Thymus (tissue), 11 donors: ENCODE data around the gene CTSZ. TPM values are rescaled to one million over a fixed set of nuclear protein-coding genes. Genes with fewer than 3 reads are reported as not detected.

ENCODE experiments used
- DNase-seq, 9 donors: peaks; one replicate each; pipeline ENCODE4 v3.0.0-alpha.2; 2013; ENCODE audit warnings: low spot score in 9 of 9, low read depth in 6 of 9, missing footprints in 1 of 9
- H3K27ac ChIP-seq, 2 donors: one replicate each; pipeline ENCODE4 v1.5.1; 2013; ENCODE audit warnings: control low read depth in 1 of 2, low read depth in 1 of 2, low read length in 1 of 2, mild to moderate bottlenecking in 1 of 2, moderate library complexity in 1 of 2
- H3K27me3 ChIP-seq, 2 donors: one replicate each; pipeline ENCODE4 v1.5.1; 2013; ENCODE audit warnings: low read length in 1 of 2; ENCODE audit not compliant: control insufficient read depth in 2 of 2, insufficient read depth in 1 of 2
- H3K36me3 ChIP-seq, 2 donors: one replicate each; pipeline ENCODE4 v1.5.1; 2013; ENCODE audit warnings: low read length in 1 of 2, mild to moderate bottlenecking in 1 of 2, moderate library complexity in 1 of 2; ENCODE audit not compliant: control insufficient read depth in 2 of 2, insufficient read depth in 2 of 2
- H3K4me1 ChIP-seq, 2 donors: one replicate each; pipeline ENCODE4 v1.5.1; 2013; ENCODE audit warnings: low read length in 2 of 2; ENCODE audit not compliant: control insufficient read depth in 2 of 2, insufficient read depth in 2 of 2
- H3K4me3 ChIP-seq, 2 donors: one replicate each; pipeline ENCODE4 v1.5.1; 2013; ENCODE audit warnings: low read length in 2 of 2, control low read depth in 1 of 2, mild to moderate bottlenecking in 1 of 2
- H3K9me3 ChIP-seq, 2 donors: one replicate each; pipeline ENCODE4 v1.5.1; 2013; ENCODE audit warnings: low read length in 1 of 2, mild to moderate bottlenecking in 1 of 2; ENCODE audit not compliant: control insufficient read depth in 2 of 2, insufficient read depth in 1 of 2
- WGBS: extraction: QIAGEN DNeasy Blood & Tissue Kit; methylation state at CpG from one replicate; pipeline ENCODE4 v1.1.7; 2013; 5-methylcytosine and 5-hydroxymethylcytosine counted together
- polyA plus RNA-seq: library from polyadenylated mRNA; stranded (reverse); fragments of 200-250 nt; gene quantifications from one replicate; pipeline ENCODE4 v1.2.3, GENCODE V29; 2013
- total RNA-seq: library from RNA; stranded (reverse); fragments of 120-200 nt; gene quantifications from one replicate; pipeline ENCODE4 v1.2.4, GENCODE V29; 2013
- donor health status: healthy.

The CTSZ gene
- total and polyA plus RNA-seq, 2 donors, result 64.2 to 134 TPM

DNA sequence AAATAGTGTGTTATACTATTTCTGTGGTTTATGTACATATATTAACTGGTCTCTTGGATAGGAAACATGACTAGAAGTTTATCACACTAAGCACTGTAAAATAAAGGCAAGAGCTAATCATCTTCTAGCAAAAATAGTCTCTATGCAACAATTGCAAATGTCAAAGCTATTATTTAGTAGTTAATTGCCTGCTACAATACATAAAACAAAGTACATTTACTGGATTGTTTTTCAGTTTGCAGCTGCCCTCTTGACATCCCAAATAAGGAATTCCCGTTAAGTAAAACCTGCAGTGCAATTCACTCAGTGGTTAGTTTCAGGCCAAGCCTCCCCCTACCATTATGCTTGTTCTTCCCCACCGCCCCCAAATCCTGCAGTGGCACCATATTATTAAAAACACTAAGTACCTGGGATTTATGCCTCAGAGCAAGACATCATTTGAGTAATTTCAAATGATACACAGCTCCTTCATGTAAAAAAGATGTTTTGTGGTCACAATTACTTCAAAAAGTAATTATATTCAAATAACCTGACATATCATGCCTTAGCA lies 26.6 kb upstream of the CTSZ start:
- DNase-seq, result no peak
- H3K27ac ChIP-seq, result no peak overlapping the region
- H3K36me3 ChIP-seq, result peaks cover 30 to 52% of the 10 kb centered on the region in 2 donors
- no peak overlapping the region for H3K4me3 ChIP-seq
- 97% methylated on average over 2 of the region's 2 CpGs for WGBS
- H3K27me3 ChIP-seq, result no peaks in the 10 kb centered on the region
- H3K9me3 ChIP-seq, result no peaks in the 10 kb centered on the region
- peaks cover 13 to 14% of the 10 kb centered on the region in 2 donors for H3K4me1 ChIP-seq

DNA sequence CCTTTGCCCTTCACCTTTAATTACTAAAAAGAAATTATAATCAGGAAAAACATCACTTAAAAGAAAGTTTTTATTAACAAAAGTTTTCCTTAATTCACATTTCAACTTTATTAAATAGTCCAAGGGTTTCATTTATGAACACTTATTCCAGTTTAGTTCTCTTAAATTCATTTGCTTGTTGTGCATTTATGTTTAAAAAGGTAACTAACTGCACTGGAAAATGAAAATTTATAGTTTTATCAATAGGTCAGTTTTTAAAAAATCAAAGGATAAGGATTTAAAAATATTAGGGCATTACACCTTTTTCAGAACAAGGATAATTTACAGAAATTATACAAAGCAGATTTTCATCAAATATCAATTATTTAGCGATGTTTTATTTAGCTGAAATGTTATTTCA lies 26.0 kb upstream of the CTSZ start:
- peaks cover 13 to 14% of the 10 kb centered on the region in 2 donors for H3K4me1 ChIP-seq
- peak overlapping the region in 1 of 2 donors; percentile 89 for H3K27ac ChIP-seq
- no peaks in the 10 kb centered on the region for H3K9me3 ChIP-seq
- peaks cover 34 to 54% of the 10 kb centered on the region in 2 donors for H3K36me3 ChIP-seq
- no peaks in the 10 kb centered on the region for H3K27me3 ChIP-seq
- WGBS, result 98% methylated on average over 1 of the region's 1 CpG
- no peak for DNase-seq
- peak overlapping the region; percentile 78 to 93 for H3K4me3 ChIP-seq

DNA sequence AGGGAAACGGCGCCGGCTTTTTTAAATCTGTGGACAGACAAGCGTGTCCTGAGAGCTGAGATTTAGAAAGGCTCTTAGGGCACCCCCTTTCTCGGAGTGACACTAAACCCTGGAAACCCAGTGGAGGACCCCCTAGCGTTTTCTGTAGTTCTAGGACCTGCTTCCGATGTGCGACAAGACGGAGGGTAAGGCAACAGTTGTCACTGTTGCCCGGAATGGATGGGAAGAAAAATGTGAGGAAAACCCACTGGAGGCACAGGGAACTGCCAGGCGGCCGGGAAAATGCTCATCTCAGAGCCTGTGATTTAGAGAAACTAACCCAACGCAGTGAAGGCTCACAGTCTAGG lies 25.6 kb upstream of the CTSZ start:
- Histone ChIP-seq H3K36me3 (peaks cover 30 to 54% of the 10 kb centered on the region in 2 donors), H3K27me3 (no peaks in the 10 kb centered on the region), H3K4me3 (peak overlapping the region; percentile 78 to 93), H3K9me3 (no peaks in the 10 kb centered on the region), H3K4me1 (peaks cover 13 to 14% of the 10 kb centered on the region in 2 donors), H3K27ac (peak overlapping the region; percentile 89 to 91)
- 7% methylated on average over 13 of the region's 13 CpGs for WGBS
- no peak for DNase-seq

DNA sequence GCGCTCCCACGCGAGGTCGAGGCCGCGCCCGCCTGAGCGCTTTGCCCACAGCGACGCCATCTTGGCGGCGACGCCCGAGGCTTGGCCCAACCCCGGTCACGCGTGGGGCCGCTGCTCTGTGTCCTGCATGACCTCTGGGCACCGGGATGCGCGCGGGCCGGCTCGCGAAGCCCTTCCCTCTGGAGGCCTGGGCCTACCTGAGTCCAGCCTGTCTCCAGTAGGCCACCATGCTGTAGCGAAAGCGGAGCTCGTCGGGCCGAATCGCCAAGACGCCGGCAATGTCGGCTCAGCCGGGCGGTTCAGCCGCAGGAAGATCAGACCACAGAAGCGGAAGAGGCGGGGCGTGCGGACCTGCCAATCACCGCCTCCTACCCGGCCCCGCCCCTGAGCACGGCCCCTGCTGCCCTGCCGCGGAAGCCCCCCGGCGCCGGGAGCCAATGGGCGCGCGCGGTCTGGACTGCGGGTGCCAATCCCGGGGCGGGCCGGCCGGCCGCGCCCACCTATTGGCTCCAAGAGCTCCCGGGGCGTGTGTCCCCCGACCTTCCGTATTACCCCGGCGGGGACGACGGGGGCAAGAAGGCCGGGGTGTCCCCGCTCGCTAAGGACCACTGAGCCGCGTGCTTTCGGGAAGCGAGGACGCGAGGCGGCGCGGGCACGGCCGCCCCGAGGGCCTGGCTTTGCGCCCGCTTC lies 25.1 kb upstream of the CTSZ start, which contains the start of gene ATP5F1E:
Gene ATP5F1E (minus strand): TSS at position 313 of the 690 bp plus-strand sequence. CDS start 84 bp downstream, at position 229.
- DNase-seq, result peak; percentile 76 to 97 (median 91)
- H3K27ac ChIP-seq, result peak within 1 kb of the TSS; percentile 91 to 98
- peaks cover 13 to 14% of the 10 kb centered on the region in 2 donors for H3K4me1 ChIP-seq
- WGBS, result under 1% methylated on average over 86 of the region's 86 CpGs
- H3K4me3 ChIP-seq, result peak within 1 kb of the TSS; percentile 78 to 93
- no peaks in the 10 kb centered on the region for H3K9me3 ChIP-seq
- peaks cover 29 to 53% of the 10 kb centered on the region in 2 donors for H3K36me3 ChIP-seq
- H3K27me3 ChIP-seq, result no peaks in the 10 kb centered on the region

DNA sequence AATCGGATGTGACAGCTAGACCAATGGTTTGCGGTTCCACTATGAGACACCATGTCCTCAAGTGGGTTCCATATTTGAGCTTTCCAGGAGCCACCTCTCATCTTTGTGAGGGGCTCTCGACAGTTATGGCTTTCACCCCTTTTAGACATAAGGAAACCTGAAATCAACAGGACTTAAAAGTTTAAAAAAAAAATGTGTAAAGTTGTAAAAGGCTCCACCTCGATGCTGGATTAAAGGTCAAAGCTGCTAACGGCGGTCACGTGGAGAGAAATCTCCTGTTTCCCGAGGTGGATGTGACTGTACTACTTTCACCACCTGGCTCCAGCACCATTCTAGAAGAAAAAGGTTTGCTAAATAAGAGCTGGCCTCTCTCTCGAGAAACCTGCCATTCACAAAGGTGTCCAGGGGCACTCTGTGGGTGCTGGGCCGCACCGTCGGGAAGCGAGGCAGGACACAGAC lies 24.5 kb upstream of the CTSZ start:
- peak overlapping the region; percentile 91 to 98 for H3K27ac ChIP-seq
- H3K4me3 ChIP-seq, result peak overlapping the region; percentile 78 to 93
- no peaks in the 10 kb centered on the region for H3K27me3 ChIP-seq
- H3K4me1 ChIP-seq, result peaks cover 13 to 14% of the 10 kb centered on the region in 2 donors
- WGBS, result 21% methylated on average over 13 of the region's 13 CpGs
- no peak for DNase-seq
- H3K36me3 ChIP-seq, result peaks cover 27 to 53% of the 10 kb centered on the region in 2 donors
- H3K9me3 ChIP-seq, result no peaks in the 10 kb centered on the region

DNA sequence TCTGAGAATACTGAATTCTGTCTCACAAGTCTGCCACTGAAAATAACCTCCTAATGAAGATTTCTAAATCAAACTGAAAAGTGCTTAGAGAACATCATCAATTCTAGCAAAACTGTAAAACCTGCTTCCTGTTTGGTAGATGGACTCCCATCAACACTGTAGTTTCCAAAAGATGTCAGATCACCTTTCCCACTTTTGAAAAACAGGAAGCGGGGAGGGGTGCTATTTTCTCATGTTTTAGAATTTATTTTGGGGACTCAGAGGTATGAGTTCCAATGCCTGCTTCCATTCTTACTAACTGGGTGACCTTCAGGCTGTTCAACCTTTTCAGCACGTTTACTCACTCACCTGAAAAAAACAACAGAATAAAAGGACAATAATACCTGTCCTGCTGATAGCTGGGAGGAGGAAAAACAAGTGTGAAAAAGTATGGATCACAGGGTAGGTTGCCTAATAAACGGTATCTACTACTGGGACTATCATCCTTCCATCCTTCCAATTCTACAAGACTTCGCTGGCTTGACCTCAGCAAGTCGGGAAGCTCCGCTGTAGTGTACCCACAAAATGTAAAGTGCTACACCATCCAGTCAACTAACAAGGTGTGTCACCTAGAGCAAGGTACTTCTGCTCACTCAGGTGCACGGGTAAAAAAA lies 24.0 kb upstream of the CTSZ start:
- Histone ChIP-seq H3K4me1 (peaks cover 13 to 14% of the 10 kb centered on the region in 2 donors), H3K27ac (peak overlapping the region in 1 of 2 donors; percentile 20), H3K27me3 (no peaks in the 10 kb centered on the region), H3K9me3 (no peaks in the 10 kb centered on the region), H3K4me3 (peak overlapping the region; percentile 78 to 93), H3K36me3 (peaks cover 22 to 50% of the 10 kb centered on the region in 2 donors)
- DNase-seq, result no peak
- WGBS, result 82% methylated on average over 7 of the region's 7 CpGs

DNA sequence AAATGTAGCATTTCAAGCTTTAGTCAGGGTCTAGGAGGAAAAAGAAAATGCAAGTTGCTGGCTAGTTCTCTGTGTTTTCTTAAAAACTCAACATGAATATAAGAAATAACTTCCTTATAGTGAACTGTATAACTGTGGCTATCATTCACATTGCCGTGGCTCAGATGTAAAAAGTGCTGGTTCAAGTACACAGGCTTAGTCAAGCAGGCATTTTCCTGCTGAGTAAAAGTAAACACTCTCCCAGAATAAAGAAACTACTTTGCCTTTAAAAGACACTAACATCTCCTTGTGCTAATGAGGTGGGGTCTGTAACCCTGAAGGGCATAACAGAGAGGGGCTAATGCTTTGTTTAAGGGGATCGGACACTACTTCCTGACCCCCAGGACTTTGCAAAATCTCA lies 21.8 kb upstream of the CTSZ start:
- Histone ChIP-seq H3K27ac (no peak overlapping the region), H3K4me1 (peaks cover 13 to 14% of the 10 kb centered on the region in 2 donors), H3K27me3 (no peaks in the 10 kb centered on the region), H3K9me3 (no peaks in the 10 kb centered on the region), H3K4me3 (no peak overlapping the region), H3K36me3 (peaks cover 30 to 60% of the 10 kb centered on the region in 2 donors)
- 91% methylated on average over 2 of the region's 2 CpGs for WGBS
- no peak for DNase-seq

DNA sequence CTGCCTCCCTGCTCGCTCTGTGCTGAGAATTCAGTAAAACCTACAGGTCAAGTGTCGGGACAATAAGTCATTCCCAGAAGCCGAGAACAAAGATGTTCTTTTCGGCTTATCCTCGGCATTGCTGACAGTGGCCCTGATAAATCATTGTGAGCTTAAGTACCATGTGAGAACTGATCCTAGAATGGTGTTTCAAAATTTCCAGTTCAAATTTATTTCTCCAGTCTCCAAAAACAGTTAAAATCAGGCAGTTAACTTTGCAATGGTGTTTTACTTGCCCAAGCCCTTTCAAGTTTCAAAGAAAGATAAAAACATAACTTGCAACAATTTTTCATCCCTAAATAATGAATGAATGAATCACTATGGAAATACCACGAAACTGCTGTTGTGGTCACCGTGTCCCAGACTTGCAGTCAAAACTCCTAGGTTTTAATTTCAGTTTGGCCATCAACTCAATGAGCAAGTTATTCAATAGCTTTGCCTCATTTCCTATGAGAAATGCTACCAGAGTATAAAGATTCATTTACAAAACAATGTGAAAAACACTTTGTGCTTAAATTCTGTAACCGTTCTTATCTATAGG lies 20.8 kb upstream of the CTSZ start:
- H3K27ac ChIP-seq, result no peak overlapping the region
- no peak overlapping the region for H3K4me3 ChIP-seq
- H3K4me1 ChIP-seq, result peaks cover 12 to 14% of the 10 kb centered on the region in 2 donors
- H3K9me3 ChIP-seq, result no peaks in the 10 kb centered on the region
- no peak for DNase-seq
- WGBS, result 95% methylated on average over 8 of the region's 8 CpGs
- no peaks in the 10 kb centered on the region for H3K27me3 ChIP-seq
- H3K36me3 ChIP-seq, result peaks cover 37 to 69% of the 10 kb centered on the region in 2 donors
